GM19099 (cell line): Measurements from ENCODE around the gene PTPN13.

Source experiments
- POLR2A ChIP-seq: IDR thresholded peaks from 3 replicates; pipeline ENCODE4 v1.6.1; 2011; ENCODE audit warnings: low read depth; ENCODE audit not compliant: insufficient read length; ENCODE audit errors: extremely low read depth

Gene PTPN13

DNA sequence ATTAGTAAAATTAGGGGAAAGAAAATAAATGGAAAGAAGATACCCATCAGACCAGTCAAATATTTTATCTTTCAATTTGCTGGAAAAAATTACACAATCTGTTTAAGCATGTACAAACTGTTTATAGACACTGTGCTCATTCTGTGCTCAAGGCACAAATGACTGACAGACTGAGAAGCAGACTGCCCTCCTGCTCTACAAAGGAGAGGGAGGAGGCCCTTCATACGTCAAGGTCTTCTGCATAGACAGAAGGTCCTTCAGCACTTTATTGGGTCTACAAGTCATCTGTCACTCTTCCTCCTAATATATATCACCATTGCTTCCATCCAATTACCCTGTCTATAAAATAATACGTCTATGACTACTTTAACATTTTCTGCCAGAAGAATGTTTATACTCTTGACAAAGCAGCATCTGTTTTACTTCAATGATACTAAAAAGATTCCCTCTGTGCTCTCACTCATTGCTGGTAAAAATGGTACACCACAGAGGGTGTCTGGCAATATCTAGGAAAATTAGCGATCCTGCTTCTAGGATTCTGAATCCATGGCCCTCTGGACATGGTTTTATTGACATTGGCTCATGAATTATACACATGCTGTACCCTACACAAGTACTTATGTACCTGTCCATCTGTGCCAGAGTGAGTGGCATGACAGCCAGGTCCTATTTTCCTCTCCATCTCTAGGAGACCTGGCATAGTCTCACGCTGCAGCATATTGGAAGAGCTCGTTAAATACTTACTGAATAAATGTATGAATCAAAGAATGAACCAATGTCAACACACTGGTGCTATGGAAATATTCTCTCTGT, 243.8 kb downstream of the PTPN13 start:
- TF ChIP-seq POLR2A, result no peak

DNA sequence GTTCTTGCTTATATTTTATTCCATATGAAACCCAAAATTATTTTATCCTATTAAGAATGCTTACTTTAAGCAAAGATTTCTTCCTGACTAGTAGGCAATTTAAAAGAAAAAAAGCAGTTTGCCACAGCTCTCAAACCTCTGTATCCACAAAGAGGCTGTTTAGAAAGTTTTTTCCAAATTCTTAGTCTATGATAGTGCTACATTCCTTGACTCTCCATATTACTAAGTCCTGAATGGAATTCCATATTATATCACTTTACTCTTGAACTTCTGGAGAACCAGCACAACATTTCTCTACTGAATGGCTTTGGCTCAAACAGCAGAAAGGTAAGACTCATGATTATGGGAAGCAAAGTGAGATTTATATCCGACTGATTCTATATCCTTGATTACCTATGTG, 246.7 kb downstream of the PTPN13 start:
- no peak for TF ChIP-seq POLR2A

DNA sequence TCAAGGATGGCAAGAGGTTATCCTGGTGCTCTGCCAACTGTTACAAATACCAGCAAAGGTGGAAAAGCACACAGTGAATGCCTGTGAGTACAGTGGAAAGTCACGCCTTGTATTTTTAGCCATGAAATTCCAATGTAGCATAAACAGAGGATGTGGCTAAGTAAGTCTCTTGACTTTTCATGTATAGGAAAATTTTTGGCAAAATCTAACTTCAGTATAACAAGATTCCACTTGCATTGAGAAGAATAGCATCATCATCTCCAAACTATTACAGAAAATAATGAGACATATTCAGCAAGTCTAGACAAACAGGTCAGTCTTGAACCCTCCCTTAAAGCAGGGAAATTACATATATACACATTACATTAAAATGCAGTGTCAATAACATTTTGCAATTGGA, 247.2 kb downstream of the PTPN13 start:
- TF ChIP-seq POLR2A, result no peak

DNA sequence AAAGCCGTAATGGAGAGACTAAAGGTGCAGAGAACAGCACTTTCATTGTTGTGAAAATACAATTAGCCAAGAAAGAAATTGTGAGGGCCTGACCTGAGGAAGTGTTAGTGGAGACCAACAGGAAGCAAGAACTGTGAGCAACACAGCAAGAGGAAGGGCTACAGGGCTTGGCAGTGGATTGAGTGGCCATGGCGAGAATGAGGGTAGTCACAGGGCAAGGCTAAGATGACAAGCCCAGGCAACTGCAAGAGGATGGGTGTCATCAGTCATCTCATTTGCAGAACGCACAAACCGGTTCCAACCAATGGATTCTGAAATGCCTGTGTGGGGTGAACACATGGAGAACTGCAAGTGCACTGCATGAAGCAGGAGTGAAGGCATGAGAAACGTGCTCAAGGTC, 251.5 kb downstream of the PTPN13 start:
- no peak for TF ChIP-seq POLR2A

DNA sequence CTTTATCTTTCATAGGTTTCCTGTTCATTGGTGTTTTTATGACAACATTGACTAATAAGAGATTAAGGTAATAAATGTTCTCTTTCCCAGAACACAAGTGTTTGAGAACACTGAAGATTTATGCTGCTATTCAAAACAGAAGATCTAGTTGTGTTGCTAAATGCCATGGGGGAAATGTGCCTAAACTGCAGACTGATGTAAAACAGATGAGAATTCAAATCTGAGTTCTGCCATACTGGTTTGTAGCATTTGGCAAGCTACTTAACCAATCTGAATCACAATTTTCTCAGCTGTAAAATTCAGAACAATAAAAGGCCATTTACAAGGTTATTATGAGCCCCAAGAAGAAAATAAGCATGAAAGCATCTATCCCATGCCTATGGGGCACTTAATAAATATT, 252.8 kb downstream of the PTPN13 start:
- no peak for TF ChIP-seq POLR2A

DNA sequence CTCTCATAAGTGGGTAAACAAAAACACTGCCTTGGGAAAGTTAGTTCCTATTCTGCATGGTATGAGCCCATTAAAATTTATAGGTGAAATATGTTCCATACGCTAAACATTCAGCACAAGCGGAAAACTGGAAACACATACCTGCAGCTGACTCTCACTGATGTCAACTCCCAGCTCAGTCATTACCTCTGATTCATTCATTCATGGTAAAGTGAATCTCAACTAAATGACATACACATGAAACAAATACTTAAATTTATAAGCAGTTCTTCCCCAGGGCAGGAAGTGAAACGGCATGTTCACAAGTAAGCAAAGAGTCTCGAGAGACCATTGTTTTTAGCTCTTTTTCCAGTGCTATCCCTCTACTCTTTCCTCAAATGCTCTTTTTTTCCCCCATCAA, 253.5 kb downstream of the PTPN13 start:
- TF ChIP-seq POLR2A, result no peak

DNA sequence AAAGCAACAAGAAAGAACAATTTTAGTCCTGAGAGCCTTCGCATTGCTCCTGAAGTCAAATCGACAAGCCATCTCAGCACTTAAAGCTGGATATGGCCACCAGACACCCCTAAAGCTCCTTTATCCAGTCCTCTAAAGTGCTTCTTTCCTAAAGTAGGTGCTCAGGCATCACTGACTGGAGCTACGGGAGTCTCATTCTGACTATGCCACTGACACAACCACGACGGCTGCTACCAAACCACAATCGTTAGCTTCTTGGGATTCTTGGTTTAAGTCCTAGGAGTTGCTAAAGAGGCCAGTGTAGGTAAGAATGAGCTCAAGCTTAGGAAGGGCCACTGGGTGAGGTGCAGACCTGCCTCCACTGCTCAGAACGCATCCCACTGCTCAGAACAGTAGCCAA, 254.0 kb downstream of the PTPN13 start:
- TF ChIP-seq POLR2A, result no peak

DNA sequence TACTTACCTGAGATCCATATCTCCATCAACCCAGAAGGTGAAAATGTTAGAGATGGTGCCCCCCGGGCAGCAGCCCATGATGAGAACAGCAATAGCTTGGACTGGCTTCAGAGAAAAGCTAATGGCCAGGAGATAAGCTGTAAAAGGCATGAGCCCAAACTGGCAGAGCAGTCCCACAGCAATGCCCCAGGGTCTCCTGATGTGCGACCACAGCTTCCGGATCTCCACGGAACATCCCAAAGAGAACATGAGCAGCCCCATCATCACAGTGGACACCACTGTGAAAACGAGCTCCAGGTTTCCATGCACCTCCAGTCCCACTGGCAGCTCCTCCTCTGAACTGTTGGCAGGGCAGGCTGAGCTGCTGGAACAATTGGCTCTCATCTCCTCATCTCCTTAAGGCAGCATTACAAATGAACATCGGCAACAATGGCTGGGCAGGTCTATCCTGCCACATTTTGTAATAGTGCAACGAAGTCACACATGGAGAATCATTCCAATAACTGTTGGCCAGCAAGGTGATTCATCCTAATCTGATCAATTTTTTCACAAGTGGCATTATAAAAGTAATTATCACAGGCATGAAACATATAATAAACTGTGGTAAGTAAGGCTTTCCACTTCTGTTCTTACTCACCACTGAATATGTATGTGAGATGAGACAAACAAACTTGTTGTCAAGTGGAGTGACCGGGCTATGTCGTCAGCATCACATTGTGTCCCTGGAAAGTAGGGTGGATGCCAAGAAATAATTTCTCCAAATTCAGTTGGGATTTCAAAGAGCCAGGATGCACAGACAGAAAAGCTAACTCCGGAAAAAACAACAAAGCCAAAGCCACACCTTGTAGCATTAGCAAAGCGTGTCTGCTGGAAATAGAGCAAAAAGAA, 254.9 kb downstream of the PTPN13 start, which contains the start of gene SLC10A6:
Gene SLC10A6, minus strand, starts transcription at position 653 of the 888 bp plus-strand sequence. Its CDS starts 269 bp downstream, at position 384.
- TF ChIP-seq POLR2A, result no peak

DNA sequence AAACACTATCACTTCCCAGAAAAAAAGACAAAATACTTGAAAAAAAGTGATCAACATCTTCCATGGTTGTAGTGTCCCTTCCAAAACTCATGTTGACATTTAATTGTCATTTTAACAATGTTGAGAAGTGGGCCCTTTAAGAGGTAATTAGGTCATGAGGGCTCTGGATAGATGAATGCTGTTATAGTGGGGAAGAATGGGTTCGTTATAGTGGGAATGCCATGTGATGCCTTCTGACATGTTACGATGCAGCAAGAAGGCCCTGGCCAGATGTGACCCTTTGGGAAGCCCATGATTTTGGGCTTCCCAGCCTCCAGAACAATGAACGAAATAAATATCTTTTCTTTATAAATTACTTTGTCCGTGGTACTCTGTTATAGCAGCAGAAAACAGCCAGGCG, 259.1 kb downstream of the PTPN13 start:
- no peak for TF ChIP-seq POLR2A

DNA sequence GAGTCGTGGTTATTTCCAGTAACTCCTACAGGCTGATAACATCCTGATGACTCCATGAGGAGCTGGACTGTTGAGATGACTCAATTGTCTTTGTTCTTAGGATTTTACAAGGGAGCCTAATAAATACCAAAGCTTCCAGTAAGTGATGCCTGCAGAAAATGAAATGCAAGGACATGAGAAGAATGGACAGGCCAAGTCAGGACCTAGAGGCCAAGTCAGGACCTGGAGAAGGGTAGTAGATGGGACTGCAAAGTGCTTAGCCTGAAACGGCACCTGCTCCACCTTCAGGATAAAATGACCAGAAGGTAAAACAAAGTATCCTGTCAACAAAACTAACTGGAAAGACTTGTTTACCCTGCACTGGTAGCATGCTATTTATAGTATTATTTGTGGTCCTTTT, 261.5 kb downstream of the PTPN13 start:
- TF ChIP-seq POLR2A, result no peak

DNA sequence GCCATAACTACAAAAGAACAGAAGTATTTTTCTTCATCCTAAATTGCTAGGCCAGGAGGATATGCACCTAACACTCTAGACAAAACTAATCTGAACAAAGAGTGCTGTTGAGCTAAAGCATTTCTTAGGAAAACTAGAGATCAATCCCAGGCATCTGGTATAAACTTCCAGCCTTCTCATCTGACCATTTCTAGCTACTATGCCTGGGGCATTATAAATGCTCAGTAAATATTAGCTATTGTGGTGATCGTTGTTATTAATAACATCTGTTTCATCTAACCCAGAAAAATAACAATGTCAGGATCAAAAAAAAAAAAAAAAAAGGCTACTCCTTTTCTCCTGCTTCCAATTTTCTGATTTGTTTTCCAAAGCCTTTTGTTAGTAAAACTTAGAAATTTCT, 262.8 kb downstream of the PTPN13 start:
- no peak for TF ChIP-seq POLR2A

DNA sequence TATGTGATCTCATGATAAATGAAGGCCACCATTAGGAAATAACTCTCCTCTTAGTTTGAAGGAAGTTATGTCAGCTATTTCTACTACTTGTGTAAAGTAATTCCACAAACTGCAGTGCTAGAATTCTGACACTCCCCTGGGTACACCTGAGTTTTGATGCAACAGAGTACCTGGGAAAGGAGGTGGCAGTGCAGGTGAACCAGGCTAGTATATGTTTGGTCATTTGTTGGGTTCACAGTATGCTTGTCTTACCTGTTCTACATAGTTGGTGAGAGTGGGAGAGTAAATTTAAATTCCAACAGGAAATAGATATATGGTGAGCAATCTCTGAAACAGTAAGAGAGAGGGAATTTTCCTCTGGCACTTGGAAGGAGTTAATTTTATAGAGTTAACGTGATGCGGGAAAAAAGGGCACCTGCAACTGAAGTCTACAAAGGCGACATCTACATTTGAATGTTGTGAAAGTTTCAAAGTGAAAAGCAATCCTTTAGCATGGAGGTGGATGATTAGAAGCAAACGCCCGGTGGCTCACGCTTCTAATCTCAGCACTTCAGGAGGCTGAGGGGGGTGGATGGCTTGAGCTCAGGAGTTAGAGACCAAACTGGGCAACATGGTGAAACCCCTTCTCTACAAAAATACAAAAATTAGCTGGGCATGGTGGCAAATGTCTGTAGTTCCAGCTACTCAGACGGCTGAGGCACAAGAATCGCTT, 263.4 kb downstream of the PTPN13 start:
- TF ChIP-seq POLR2A, result no peak
